GM20000 (cell line): ENCODE measurements around the gene PHPT1.
"Not testable (repeated sequence)": the region's sequence is repeated elsewhere in the genome, so short reads cannot be mapped to it uniquely, and the experiment has no call there.

Experiments
- DNase-seq: peaks from one replicate; pipeline ENCODE4 v3.0.0; 2012; ENCODE audit warnings: low spot score
- CTCF ChIP-seq: IDR thresholded peaks from 2 replicates; pipeline ENCODE4 v1.5.1; 2012; ENCODE audit warnings: mild to moderate bottlenecking, control low read depth; ENCODE audit errors: extremely low read depth, missing control alignments

Gene PHPT1

GRCh38 chr9:136837146-136837855 lies 11.9 kb upstream of the PHPT1 start:
- TF ChIP-seq CTCF: no peak
- DNase-seq: no peak

- not testable (repeated sequence) for DNase-seq
These were observed 11.3 kb upstream of the PHPT1 start for GRCh38 chr9:136837856-136838277.

- no peak for DNase-seq
- no peak for TF ChIP-seq CTCF
These were observed 10.6 kb upstream of the PHPT1 start for GRCh38 chr9:136838314-136839228.

GRCh38 chr9:136839229-136840139 lies 9.7 kb upstream of the PHPT1 start:
- DNase-seq: no peak
- TF ChIP-seq CTCF: no peak

GRCh38 chr9:136840140-136840876 lies 8.9 kb upstream of the PHPT1 start:
- no peak for TF ChIP-seq CTCF
- no peak for DNase-seq

GRCh38 chr9:136840877-136841645 lies 8.1 kb upstream of the PHPT1 start:
- no peak for TF ChIP-seq CTCF
- no peak for DNase-seq

GRCh38 chr9:136841646-136842379 lies 7.4 kb upstream of the PHPT1 start:
- not testable (repeated sequence) for DNase-seq
